ENCODE measurements around the gene CTIF. TPM values are rescaled to one million over a fixed set of nuclear protein-coding genes. Genes with fewer than 3 reads are reported as not detected.

CTIF gene
- total RNA-seq, 1 donor from 2014 or later: 72.4 TPM

DNA sequence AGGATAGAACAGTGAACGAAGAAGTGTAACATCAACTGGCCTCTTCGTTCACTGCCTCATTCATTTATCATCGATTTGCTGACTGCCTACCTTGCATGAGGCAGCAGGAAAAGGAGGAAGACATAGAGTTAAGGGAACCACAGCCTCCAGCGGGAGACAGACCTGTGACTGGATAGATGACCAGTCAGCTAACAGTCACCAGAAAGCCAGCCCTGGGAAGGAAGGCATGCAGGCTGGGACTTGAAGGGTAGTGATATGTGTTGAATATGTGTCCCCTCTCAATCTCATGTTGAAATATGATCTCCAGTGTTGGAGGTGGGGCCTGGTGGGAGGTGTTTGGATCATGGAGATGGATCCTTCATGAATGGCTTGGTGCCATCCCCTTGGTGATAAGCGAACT lies 58.3 kb downstream of the CTIF start:
- intact Hi-C loops (cut with DNase I): no loop called here
- Histone ChIP-seq H3K36me3 (no peaks in the 10 kb centered on the region), H3K27ac (no peak overlapping the region), H3K27me3 (no peaks in the 10 kb centered on the region), H3K4me3 (no peak overlapping the region), H3K4me1 (no peaks in the 10 kb centered on the region), H3K9me3 (no peaks in the 10 kb centered on the region)
- TF ChIP-seq, protein P1, sequence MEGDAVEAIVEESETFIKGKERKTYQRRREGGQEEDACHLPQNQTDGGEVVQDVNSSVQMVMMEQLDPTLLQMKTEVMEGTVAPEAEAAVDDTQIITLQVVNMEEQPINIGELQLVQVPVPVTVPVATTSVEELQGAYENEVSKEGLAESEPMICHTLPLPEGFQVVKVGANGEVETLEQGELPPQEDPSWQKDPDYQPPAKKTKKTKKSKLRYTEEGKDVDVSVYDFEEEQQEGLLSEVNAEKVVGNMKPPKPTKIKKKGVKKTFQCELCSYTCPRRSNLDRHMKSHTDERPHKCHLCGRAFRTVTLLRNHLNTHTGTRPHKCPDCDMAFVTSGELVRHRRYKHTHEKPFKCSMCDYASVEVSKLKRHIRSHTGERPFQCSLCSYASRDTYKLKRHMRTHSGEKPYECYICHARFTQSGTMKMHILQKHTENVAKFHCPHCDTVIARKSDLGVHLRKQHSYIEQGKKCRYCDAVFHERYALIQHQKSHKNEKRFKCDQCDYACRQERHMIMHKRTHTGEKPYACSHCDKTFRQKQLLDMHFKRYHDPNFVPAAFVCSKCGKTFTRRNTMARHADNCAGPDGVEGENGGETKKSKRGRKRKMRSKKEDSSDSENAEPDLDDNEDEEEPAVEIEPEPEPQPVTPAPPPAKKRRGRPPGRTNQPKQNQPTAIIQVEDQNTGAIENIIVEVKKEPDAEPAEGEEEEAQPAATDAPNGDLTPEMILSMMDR (IDR thresholded peaks at IDR 0.05): no peak
- ATAC-seq (no peak), DNase-seq (no peak)

DNA sequence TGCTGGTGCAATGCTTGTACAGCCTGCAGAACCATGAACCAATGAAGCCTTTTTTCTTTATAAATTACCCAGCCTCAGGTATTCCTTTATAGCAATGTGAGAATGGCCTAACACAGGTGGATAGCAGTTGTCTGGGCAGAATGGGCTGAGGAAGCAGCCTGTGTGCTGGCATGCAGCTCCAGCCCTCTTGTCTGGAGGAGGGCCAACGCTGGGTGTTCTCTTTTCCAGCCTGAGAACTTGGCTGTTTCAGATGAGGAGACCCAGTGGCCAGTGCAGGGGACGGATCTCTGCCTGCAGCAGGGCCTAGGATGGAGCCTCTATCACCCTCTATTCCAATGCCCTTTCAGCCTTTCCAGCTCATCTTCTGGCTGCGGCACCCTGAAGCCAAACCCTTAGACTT lies 58.8 kb downstream of the CTIF start:
- no peaks in the 10 kb centered on the region for H3K4me1 ChIP-seq
- intact Hi-C loops (cut with DNase I): no loop called here
- H3K36me3 ChIP-seq: no peaks in the 10 kb centered on the region
- no peaks in the 10 kb centered on the region for H3K9me3 ChIP-seq
- ATAC-seq (no peak), DNase-seq (no peak)
- TF ChIP-seq, protein P1 (IDR thresholded peaks at IDR 0.05): no peak
- no peak overlapping the region for H3K27ac ChIP-seq
- H3K4me3 ChIP-seq: no peak overlapping the region
- no peaks in the 10 kb centered on the region for H3K27me3 ChIP-seq

DNA sequence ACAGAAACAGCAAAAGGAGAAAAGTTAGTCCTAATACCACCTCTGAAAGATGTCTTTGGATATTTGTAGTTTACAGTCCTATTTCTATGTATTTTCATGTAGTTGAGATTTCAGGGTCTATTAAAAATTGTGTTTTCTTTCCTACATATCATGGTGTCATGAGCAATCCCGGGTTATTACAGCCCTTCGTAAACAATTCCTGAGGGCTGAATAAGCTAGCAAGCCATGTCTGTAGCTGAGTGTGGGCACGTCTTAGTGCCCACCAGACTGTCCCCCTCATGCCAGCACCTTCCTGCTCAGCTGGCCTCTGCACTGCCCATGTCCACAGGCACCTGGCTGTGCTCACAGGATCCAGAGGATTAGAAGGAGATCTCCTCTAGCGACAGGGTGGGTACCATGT lies 60.6 kb downstream of the CTIF start:
- ATAC-seq: no peak
- Histone ChIP-seq H3K27me3 (no peaks in the 10 kb centered on the region), H3K9me3 (no peaks in the 10 kb centered on the region), H3K4me3 (no peak overlapping the region), H3K36me3 (no peaks in the 10 kb centered on the region), H3K27ac (no peak overlapping the region), H3K4me1 (no peaks in the 10 kb centered on the region)
- intact Hi-C loops (cut with DNase I): no loop called here
- no peak for DNase-seq
- TF ChIP-seq, protein P1 (IDR thresholded peaks at IDR 0.05): no peak

DNA sequence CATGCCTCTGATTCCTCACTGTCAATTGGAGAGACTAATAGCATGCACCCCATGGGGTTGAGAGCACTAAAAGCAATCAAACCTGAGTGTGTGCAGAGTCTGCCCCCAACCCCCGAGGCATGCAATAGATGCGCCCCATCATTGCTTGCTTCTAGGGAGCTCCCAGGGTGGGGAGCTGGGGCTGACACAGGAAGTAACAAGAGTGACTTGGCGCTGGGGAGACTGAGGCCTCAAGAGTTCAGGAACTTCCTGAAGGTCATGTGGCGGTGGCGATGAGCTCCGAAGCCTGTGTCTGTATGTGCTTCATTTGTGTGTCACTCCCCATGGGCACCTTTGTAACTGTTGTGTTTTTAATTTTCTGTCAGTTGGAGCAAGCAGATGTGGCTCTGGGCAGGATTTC lies 61.2 kb downstream of the CTIF start:
- DNase-seq (no peak), ATAC-seq (no peak)
- H3K4me1 ChIP-seq: no peaks in the 10 kb centered on the region
- no peaks in the 10 kb centered on the region for H3K27me3 ChIP-seq
- H3K4me3 ChIP-seq: no peak overlapping the region
- H3K9me3 ChIP-seq: no peaks in the 10 kb centered on the region
- no peak overlapping the region for H3K27ac ChIP-seq
- no peaks in the 10 kb centered on the region for H3K36me3 ChIP-seq
- intact Hi-C loops (cut with DNase I): no loop called here
- TF ChIP-seq, protein P1 (IDR thresholded peaks at IDR 0.05): no peak

DNA sequence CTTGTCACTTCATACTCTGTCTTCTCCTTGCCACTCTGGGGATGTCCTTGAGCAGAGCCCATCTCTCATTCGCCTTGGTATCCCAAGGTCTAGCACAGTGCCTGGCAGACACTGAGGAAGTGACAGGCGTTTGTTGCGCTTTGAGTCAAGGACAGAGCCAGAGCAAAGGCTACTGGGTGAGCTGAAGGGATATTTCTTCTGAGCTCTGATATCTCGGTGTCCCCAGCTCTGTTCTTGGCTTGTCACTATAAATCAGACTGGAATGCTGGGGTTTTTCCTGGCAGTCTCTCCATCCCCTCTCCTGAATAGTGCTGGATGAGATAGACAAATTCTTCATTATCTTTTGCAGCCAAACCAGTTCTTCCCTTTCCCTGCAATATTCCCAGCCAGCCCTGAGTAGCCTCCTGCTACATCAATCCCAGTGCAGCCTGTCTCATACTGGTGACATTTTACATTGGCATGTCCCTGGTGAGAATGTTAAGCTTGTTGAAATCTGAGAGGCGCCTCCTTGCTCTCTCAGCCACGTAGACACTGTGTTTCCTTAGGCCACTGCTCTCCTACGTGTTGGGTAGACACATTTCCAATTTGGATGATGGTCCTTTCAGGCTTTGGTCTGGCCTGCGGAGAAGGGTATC lies 61.7 kb downstream of the CTIF start:
- no peak for ATAC-seq
- no peak overlapping the region for H3K4me3 ChIP-seq
- TF ChIP-seq, protein P1 (IDR thresholded peaks at IDR 0.05): no peak
- H3K4me1 ChIP-seq: no peaks in the 10 kb centered on the region
- intact Hi-C loops (cut with DNase I): no loop called here
- no peak overlapping the region for H3K27ac ChIP-seq
- no peaks in the 10 kb centered on the region for H3K36me3 ChIP-seq
- no peaks in the 10 kb centered on the region for H3K9me3 ChIP-seq
- H3K27me3 ChIP-seq: no peaks in the 10 kb centered on the region
- DNase-seq: no peak

DNA sequence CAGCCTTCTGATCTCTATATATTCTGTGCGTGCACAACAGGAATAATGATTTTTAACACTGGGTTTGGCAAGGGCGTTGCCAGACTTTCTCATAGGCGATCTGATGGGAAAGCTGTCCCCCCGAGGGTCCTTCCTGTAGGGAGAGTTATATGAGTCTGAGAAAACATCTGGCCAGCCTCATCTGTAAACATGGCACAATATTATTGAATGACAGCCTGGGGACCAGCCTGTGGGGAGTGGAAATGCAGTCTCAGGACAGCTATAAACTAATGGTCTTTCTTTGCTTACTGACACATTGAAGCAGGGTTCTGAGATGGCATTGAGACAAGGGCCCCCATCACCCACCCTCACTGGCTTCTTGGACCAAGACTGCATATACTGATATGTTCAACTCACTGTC lies 62.5 kb downstream of the CTIF start:
- Histone ChIP-seq H3K36me3 (no peaks in the 10 kb centered on the region), H3K4me1 (no peaks in the 10 kb centered on the region), H3K27me3 (no peaks in the 10 kb centered on the region), H3K9me3 (no peaks in the 10 kb centered on the region), H3K27ac (no peak overlapping the region), H3K4me3 (no peak overlapping the region)
- TF ChIP-seq, protein P1 (IDR thresholded peaks at IDR 0.05): no peak
- no peak for ATAC-seq
- no peak for DNase-seq
- intact Hi-C loops (cut with DNase I): no loop called here

Measured in upper lobe of right lung (tissue), 1 donor.